GM12878 (cell line): ENCODE results near the gene TGFB1. TPM values are rescaled to one million over a fixed set of nuclear protein-coding genes. Genes with fewer than 3 reads are reported as not detected.
A peak's percentile ranks its signal among the peaks of the same experiment; 100 is the strongest.

ENCODE experiments used
- polyA plus RNA-seq, 11 experiments: library from polyadenylated mRNA; depleted of rRNA in 4 of 11; unstranded in 6 of 11; stranded (reverse) in 5 of 11; fragments of >200 nt; fragmentation: Nextera tagmentation in 4 of 11; fragmentation: Illumina TruSeq in 1 of 11; extraction: Ambion mirVana in 4 of 11; extraction: Trizol in 1 of 11; gene quantifications; 1 replicate in 1 of 11; 2 replicates in 10 of 11; pipeline versions ENCODE4 v1.2.1 to v1.2.3, GENCODE V29; 2011 to 2016; ENCODE audit warnings: inconsistent platforms in 2 of 11, missing spikeins in 2 of 11, low read depth in 1 of 11
- total RNA-seq, 4 experiments: library from RNA; depleted of rRNA in 3 of 4; stranded (reverse); fragments of >200 nt in 3 of 4; fragmentation: Illumina TruSeq in 1 of 4; extraction: Trizol in 1 of 4; gene quantifications; 2 replicates each; pipeline versions ENCODE4 v1.2.1 to v1.2.3, GENCODE V29; 2013 to 2021
- TF ChIP-seq, protein P1 (sequence below): fragments of 450-650 bp; IDR thresholded peaks from 2 replicates; pipeline ENCODE4 v1.6.1; 2017; ENCODE audit warnings: antibody characterized with exemption, mild to moderate bottlenecking, moderate library complexity
- TF ChIP-seq, protein P2 (sequence below): fragments of 450-650 bp; IDR thresholded peaks from 2 replicates; pipeline ENCODE4 v1.6.1; 2014; ENCODE audit warnings: mild to moderate bottlenecking
- TF ChIP-seq, protein P3 (sequence below): fragments of 450-650 bp; IDR thresholded peaks from 2 replicates; pipeline ENCODE4 v1.6.1; 2017; ENCODE audit warnings: mild to moderate bottlenecking, moderate library complexity

The TGFB1 gene
- total and polyA plus RNA-seq, 10 of the 15 experiments (the other 5 are each of a cell fraction or from before 2014, with no cell fraction given) = 0.23 to 120 (median 10.9) TPM

DNA sequence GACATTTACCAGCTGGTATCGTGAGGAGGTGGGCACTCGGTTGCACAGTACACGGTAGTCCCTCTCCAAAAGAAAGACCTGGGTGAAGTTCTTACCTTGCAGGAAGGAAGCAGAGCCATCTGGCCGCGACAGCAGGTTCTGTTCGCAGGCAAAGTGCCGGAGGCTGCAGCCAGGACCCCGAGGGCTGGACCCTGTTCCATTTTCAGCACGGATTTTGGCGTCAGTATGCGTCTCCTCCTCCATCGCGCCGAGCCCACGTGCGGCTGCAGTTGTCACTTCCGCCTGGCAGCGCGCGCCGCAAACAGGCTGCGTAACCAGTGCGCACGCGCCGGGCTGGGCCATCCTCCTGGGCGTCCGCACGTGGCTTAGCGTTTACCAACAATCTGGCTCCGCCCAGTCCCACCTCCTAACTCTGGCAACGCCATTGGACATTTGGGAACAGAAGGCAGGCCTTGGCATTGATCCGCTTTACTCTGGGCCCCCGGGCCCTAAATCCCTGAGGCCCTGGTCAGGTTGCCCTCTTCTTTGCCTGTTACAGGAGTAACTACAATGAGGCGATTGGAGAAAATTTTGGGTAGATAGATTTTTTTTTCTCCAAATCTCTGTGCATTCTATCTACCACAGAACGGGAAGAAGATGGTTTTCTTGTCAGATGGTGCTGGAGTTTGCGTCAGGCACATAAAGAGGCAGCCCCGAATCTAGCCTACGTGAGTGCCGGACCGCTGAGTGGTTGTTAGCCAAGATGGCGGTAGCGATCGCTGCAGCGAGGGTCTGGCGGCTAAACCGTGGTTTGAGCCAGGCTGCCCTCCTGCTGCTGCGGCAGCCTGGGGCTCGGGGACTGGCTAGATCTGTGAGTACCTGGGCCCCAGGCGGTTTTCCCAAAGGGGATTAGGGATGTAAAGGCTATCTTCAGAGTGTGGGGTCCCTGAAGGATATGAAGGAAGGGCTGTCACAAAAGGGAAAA, 43.6 kb upstream of the TGFB1 start, which contains the start of the genes BCKDHA and EXOSC5 (continued):
- TF ChIP-seq, protein P1, sequence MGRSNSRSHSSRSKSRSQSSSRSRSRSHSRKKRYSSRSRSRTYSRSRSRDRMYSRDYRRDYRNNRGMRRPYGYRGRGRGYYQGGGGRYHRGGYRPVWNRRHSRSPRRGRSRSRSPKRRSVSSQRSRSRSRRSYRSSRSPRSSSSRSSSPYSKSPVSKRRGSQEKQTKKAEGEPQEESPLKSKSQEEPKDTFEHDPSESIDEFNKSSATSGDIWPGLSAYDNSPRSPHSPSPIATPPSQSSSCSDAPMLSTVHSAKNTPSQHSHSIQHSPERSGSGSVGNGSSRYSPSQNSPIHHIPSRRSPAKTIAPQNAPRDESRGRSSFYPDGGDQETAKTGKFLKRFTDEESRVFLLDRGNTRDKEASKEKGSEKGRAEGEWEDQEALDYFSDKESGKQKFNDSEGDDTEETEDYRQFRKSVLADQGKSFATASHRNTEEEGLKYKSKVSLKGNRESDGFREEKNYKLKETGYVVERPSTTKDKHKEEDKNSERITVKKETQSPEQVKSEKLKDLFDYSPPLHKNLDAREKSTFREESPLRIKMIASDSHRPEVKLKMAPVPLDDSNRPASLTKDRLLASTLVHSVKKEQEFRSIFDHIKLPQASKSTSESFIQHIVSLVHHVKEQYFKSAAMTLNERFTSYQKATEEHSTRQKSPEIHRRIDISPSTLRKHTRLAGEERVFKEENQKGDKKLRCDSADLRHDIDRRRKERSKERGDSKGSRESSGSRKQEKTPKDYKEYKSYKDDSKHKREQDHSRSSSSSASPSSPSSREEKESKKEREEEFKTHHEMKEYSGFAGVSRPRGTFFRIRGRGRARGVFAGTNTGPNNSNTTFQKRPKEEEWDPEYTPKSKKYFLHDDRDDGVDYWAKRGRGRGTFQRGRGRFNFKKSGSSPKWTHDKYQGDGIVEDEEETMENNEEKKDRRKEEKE = no peak
- TF ChIP-seq, protein P2, sequence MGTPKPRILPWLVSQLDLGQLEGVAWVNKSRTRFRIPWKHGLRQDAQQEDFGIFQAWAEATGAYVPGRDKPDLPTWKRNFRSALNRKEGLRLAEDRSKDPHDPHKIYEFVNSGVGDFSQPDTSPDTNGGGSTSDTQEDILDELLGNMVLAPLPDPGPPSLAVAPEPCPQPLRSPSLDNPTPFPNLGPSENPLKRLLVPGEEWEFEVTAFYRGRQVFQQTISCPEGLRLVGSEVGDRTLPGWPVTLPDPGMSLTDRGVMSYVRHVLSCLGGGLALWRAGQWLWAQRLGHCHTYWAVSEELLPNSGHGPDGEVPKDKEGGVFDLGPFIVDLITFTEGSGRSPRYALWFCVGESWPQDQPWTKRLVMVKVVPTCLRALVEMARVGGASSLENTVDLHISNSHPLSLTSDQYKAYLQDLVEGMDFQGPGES = no peak
- TF ChIP-seq, protein P3, sequence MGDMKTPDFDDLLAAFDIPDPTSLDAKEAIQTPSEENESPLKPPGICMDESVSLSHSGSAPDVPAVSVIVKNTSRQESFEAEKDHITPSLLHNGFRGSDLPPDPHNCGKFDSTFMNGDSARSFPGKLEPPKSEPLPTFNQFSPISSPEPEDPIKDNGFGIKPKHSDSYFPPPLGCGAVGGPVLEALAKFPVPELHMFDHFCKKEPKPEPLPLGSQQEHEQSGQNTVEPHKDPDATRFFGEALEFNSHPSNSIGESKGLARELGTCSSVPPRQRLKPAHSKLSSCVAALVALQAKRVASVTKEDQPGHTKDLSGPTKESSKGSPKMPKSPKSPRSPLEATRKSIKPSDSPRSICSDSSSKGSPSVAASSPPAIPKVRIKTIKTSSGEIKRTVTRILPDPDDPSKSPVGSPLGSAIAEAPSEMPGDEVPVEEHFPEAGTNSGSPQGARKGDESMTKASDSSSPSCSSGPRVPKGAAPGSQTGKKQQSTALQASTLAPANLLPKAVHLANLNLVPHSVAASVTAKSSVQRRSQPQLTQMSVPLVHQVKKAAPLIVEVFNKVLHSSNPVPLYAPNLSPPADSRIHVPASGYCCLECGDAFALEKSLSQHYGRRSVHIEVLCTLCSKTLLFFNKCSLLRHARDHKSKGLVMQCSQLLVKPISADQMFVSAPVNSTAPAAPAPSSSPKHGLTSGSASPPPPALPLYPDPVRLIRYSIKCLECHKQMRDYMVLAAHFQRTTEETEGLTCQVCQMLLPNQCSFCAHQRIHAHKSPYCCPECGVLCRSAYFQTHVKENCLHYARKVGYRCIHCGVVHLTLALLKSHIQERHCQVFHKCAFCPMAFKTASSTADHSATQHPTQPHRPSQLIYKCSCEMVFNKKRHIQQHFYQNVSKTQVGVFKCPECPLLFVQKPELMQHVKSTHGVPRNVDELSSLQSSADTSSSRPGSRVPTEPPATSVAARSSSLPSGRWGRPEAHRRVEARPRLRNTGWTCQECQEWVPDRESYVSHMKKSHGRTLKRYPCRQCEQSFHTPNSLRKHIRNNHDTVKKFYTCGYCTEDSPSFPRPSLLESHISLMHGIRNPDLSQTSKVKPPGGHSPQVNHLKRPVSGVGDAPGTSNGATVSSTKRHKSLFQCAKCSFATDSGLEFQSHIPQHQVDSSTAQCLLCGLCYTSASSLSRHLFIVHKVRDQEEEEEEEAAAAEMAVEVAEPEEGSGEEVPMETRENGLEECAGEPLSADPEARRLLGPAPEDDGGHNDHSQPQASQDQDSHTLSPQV = peak; percentile 97
